Caco-2 (cell line): Measurements from ENCODE around the gene CACNB2. TPM values are rescaled to one million over a fixed set of nuclear protein-coding genes. Genes with fewer than 3 reads are reported as not detected.

Source experiments
- BruUV-seq: library from RNA; stranded (reverse); fragments of 400-500 nt; replicated peaks from 2 replicates; lab custom pipeline; 2021; lab: Mats Ljungman, UMichigan
- CTCF ChIA-PET: fragments of 300-600 bp; sonication (Branson Sonifier 250); formaldehyde crosslinking; loops from one replicate; lab custom pipeline; 2022; ENCODE audit warnings: antibody characterized with exemption; lab: Charles Lee
- POLR2A ChIA-PET: fragments of 300-600 bp; sonication (Branson Sonifier 250); formaldehyde crosslinking; loops from one replicate; lab custom pipeline; 2022; ENCODE audit warnings: antibody characterized with exemption; lab: Charles Lee
- DNase-seq, 2 experiments: peaks; one replicate each; pipeline versions ENCODE4 v3.0.0 to v3.0.0-alpha.2; 2020 to 2022
- H3K27me3 ChIP-seq: replicated peaks from 2 replicates; pipeline ENCODE4 v1.6.0; 2011; ENCODE audit warnings: low read length; ENCODE audit not compliant: control insufficient read depth, insufficient read depth
- H3K36me3 ChIP-seq: 2 replicates; pipeline ENCODE4 v1.5.1; 2011; ENCODE audit warnings: low read length; ENCODE audit not compliant: control insufficient read depth, insufficient read depth
- H3K4me1 ChIP-seq: fragments of 250-450 bp; sonication (Bioruptor Pico); 2 replicates; pipeline ENCODE4 v1.5.1; 2020; ENCODE audit warnings: mild to moderate bottlenecking
- H3K4me3 ChIP-seq: 2 replicates; pipeline ENCODE4 v1.5.1; 2011; ENCODE audit warnings: low read depth, mild to moderate bottlenecking, control low read depth, low read length
- H3K9me3 ChIP-seq: fragments of 250-450 bp; sonication (Bioruptor Pico); 2 replicates; pipeline ENCODE4 v1.5.1; 2020; ENCODE audit warnings: mild to moderate bottlenecking, moderate library complexity
- H3K27ac Mint-ChIP-seq: one replicate; pipeline ENCODE4 v1.8.0; 2022; ENCODE audit warnings: mixed read lengths; ENCODE audit not compliant: unreplicated experiment
- H3K27me3 Mint-ChIP-seq: one replicate; pipeline ENCODE4 v1.8.0; 2022; ENCODE audit warnings: mixed read lengths; ENCODE audit not compliant: insufficient read depth, unreplicated experiment
- H3K36me3 Mint-ChIP-seq: one replicate; pipeline ENCODE4 v1.8.0; 2022; ENCODE audit warnings: mild to moderate bottlenecking, mixed read lengths; ENCODE audit not compliant: insufficient read depth, unreplicated experiment
- H3K4me1 Mint-ChIP-seq: one replicate; pipeline ENCODE4 v1.8.0; 2022; ENCODE audit warnings: low read depth, mixed read lengths; ENCODE audit not compliant: unreplicated experiment
- H3K4me3 Mint-ChIP-seq: one replicate; pipeline ENCODE4 v1.8.0; 2022; ENCODE audit warnings: mild to moderate bottlenecking, moderate library complexity, mixed read lengths; ENCODE audit not compliant: unreplicated experiment
- H3K9me3 Mint-ChIP-seq: one replicate; pipeline ENCODE4 v1.8.0; 2022; ENCODE audit warnings: mixed read lengths; ENCODE audit not compliant: unreplicated experiment
- CTCF ChIP-seq, 2 experiments: fragments of 200-600 bp in 1 of 2; IDR thresholded peaks; 1 replicate in 1 of 2; 2 replicates in 1 of 2; pipeline versions ENCODE4 v1.5.1 to v1.8.0; 2011 to 2022; ENCODE audit warnings: antibody characterized with exemption in 1 of 2, control low read depth in 1 of 2, inconsistent platforms in 1 of 2, low read depth in 1 of 2, low read length in 1 of 2, mild to moderate bottlenecking in 1 of 2, moderate library complexity in 1 of 2; ENCODE audit not compliant: insufficient read depth in 1 of 2, severe bottlenecking in 1 of 2, unreplicated experiment in 1 of 2
- intact Hi-C: fragments of 100-400 bp; cut with micrococcal nuclease; formaldehyde crosslinking; loops from one replicate; pipeline ENCODE4 v1.10.0; 2022; ENCODE audit not compliant: unreplicated experiment
- total RNA-seq: library from RNA; stranded (reverse); gene quantifications from 2 replicates; pipeline ENCODE4 v1.2.3, GENCODE V29; 2022

CACNB2 gene
- total RNA-seq, 1 experiment from 2014 or later, result 0.98 TPM

GRCh38 chr10:18554479-18554878 is 414.3 kb downstream of the CACNB2 start:
- ChIA-PET POLR2A (no interaction called here), CTCF (no interaction called here)
- DNase-seq, result no peak
- Histone ChIP-seq H3K9me3 (peaks cover 9% of the 10 kb centered on the region; the same call in 1 of the 2 replicates), H3K27me3 (no peaks in the 10 kb centered on the region), H3K4me1 (no peaks in the 10 kb centered on the region), H3K4me3 (no peak overlapping the region), H3K36me3 (no peaks in the 10 kb centered on the region)
- Mint-ChIP-seq H3K27me3 (no peaks in the 10 kb centered on the region), H3K4me3 (no peak overlapping the region), H3K36me3 (peaks cover 4% of the 10 kb centered on the region), H3K27ac (no peak overlapping the region), H3K4me1 (no peaks in the 10 kb centered on the region), H3K9me3 (no peaks in the 10 kb centered on the region)
- intact Hi-C loops, result no loop called here
- TF ChIP-seq CTCF (IDR thresholded peaks at IDR 0.05; ENCODE audit: insufficient read depth in 1 of 2, low read depth in 1 of 2, low read length in 1 of 2, severe bottlenecking in 1 of 2, unreplicated experiment in 1 of 2), result no peak
- no TSS peak for BruUV-seq

DNA sequence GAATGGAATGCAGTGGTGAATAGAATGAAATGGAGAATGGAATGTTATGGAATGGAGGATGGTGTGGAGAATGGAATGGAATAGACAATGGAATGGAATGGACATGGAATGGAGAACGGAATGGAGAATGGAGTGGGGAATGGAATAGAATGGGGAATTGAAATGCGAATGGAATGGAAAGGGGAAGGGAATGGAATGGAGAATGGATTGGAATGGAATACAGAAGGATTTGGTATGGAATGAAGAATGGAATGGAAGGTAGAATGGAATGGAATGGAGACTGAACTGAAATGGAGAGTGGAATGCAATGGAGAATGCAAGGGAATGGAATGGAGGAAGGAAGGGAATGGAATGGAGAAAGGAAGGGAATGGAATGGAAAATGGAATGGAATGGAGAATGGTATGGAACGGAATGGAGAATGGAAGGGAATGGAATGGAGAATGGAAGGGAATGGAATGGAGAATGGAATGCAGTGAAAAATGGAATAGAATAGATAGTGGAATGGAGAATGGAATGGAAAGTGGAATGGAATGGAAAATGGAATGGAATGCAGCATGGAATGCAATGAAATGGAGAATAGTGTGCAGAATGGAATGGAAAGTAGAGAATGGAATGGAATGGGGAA is 416.4 kb downstream of the CACNB2 start:
- H3K36me3 Mint-ChIP-seq, result no peaks in the 10 kb centered on the region
- peaks cover 9% of the 10 kb centered on the region; the same call in 1 of the 2 replicates for H3K9me3 ChIP-seq
- POLR2A ChIA-PET, result no interaction called here
- H3K36me3 ChIP-seq, result peaks cover 1% of the 10 kb centered on the region; the same call in 1 of the 2 replicates
- H3K9me3 Mint-ChIP-seq, result no peaks in the 10 kb centered on the region
- TF ChIP-seq CTCF (IDR thresholded peaks at IDR 0.05; ENCODE audit: insufficient read depth in 1 of 2, low read depth in 1 of 2, low read length in 1 of 2, severe bottlenecking in 1 of 2, unreplicated experiment in 1 of 2), result no peak
- no peaks in the 10 kb centered on the region for H3K4me1 Mint-ChIP-seq
- no peak overlapping the region for H3K4me3 ChIP-seq
- CTCF ChIA-PET, result no interaction called here
- BruUV-seq, result no TSS peak
- intact Hi-C loops, result no loop called here
- H3K4me3 Mint-ChIP-seq, result no peak overlapping the region
- no peaks in the 10 kb centered on the region for H3K27me3 ChIP-seq
- no peak for DNase-seq
- H3K27me3 Mint-ChIP-seq, result no peaks in the 10 kb centered on the region
- H3K4me1 ChIP-seq, result no peaks in the 10 kb centered on the region
- H3K27ac Mint-ChIP-seq, result no peak overlapping the region

DNA sequence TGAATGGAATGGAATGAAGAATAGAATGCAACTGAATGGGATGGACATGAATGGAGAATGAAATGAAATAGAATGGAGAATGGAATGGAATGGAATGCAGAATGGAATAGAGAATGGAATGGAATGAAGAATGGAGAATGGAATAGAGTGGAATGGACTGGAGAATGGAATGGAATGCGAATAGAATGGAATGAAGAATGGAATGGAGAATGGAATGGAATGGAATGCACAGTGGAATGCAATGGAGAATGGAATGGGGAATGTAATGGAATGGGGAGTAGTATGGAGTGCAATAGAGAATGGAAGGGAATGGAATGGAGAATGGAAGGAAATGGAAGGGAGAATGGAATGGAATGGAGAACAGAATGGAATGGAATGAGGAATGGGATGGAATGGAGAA is 417.7 kb downstream of the CACNB2 start:
- Histone ChIP-seq H3K27me3 (no peaks in the 10 kb centered on the region), H3K36me3 (peaks cover 1% of the 10 kb centered on the region; the same call in 1 of the 2 replicates), H3K4me1 (no peaks in the 10 kb centered on the region), H3K4me3 (no peak overlapping the region), H3K9me3 (peaks cover 9% of the 10 kb centered on the region; the same call in 1 of the 2 replicates)
- no peak overlapping the region for H3K4me3 Mint-ChIP-seq
- TF ChIP-seq CTCF (IDR thresholded peaks at IDR 0.05; ENCODE audit: insufficient read depth in 1 of 2, low read depth in 1 of 2, low read length in 1 of 2, severe bottlenecking in 1 of 2, unreplicated experiment in 1 of 2), result no peak
- ChIA-PET CTCF (no interaction called here), POLR2A (no interaction called here)
- no peaks in the 10 kb centered on the region for H3K27me3 Mint-ChIP-seq
- no peaks in the 10 kb centered on the region for H3K9me3 Mint-ChIP-seq
- intact Hi-C loops, result no loop called here
- no peak overlapping the region for H3K27ac Mint-ChIP-seq
- no peaks in the 10 kb centered on the region for H3K36me3 Mint-ChIP-seq
- H3K4me1 Mint-ChIP-seq, result no peaks in the 10 kb centered on the region
- DNase-seq, result no peak
- no TSS peak for BruUV-seq
